Lung microvascular endothelial cell (primary cell): ENCODE data around the gene CCDC12. TPM values are rescaled to one million over a fixed set of nuclear protein-coding genes. Genes with fewer than 3 reads are reported as not detected.
A peak's percentile ranks its signal among the peaks of the same experiment; 100 is the strongest.

Source experiments
- DNase-seq, 2 donors: peaks; one replicate each; pipeline versions ENCODE4 v3.0.0 to v3.0.0-alpha.2; 2010; ENCODE audit warnings: low read depth in 2 of 2
- total RNA-seq: library from RNA; depleted of rRNA; stranded (reverse); fragments of >200 nt; gene quantifications from 2 replicates; pipeline ENCODE4 v1.2.1, GENCODE V29; 2014

CCDC12 gene
- total RNA-seq, 1 donor from 2014 or later = 31.2 TPM

DNA sequence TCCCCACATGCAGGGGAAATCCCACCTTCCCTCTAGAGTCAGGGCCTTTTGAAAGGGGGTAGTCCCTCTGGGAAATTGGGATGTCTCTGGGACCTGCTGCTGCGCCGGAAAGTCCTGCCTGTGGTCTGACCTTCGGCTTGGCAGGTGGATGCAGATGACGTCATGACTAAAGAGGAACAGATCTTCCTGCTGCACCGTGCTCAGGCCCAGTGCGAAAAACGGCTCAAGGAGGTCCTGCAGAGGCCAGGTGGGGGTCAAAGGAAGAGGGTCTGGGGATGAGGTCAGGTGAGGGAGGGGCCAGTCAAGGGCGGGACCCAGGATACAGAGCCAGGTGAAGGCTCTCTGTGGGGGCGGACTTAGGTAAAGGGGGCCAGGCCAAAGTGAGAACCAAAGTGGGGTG, 82.8 kb downstream of the CCDC12 start:
- DNase-seq = no peak

DNA sequence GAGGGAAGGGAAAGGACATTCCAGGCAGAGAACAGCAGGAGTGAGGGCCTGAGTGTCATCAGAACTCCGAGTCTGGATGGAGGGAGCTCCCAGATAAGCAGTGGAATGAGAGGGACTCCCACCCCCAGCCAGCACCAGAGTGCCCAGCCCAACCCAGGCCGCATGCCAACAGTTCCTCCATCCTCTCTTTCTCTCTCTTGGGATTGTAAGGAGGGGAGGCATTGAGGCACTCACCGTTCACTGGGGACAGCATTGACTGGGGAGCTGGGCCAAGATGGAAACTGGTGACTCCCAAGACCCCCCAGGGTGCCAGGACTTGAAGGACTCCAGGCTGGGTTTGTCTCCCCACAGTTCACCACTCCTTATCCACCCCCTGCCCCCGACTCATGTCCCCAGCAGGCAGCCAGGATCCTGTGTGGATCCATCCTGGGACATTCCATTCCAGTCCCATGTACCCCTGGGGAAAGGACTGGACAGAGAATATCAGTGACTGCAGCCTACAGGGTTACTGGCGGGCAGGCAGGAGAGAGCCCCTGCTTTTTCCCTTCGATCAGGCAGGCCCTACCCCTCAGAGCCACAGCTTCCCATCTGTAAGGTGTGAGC, 83.3 kb downstream of the CCDC12 start:
- no peak for DNase-seq

DNA sequence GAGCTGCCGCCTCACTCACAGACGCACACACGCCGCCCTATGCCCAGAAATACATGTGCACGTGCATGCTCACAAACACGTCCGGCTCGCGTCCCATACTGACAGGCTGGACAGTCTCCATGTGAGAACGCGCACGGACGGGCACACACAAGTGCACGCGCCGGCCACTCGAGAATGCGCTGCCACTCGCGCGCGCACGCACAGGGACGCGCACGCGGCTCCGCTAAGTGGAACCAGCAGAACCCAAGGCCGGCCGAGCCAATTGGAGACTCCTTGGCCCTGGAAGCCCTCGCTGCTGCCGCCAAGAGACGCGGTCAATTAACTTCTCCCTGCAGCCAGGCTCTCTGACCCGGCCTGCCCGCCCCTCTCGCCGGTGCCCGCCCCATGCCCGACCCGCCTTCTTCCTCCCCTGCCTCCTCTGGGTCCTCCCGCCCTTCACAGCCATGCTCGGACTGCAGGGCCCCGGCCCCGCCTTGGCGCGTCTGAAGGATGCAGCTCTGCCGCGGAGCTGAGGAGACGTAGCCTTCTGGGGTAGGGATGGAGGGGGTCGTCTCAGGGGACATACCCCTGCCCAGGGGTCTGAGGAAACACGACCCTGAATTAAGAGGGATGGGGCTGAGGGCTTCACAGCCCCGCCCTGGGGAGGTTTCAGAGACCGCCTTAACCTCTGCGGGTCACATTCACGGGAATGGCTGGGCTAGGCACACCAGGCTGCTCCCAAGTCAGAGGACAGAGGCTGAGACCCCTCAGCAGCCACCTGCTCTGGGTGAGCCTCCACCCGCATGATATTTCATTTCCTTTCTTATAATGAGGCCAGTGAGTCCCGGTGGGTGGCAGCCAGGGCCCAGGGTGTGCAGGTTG, 84.0 kb downstream of the CCDC12 start:
- DNase-seq = peak; percentile 61 to 75

DNA sequence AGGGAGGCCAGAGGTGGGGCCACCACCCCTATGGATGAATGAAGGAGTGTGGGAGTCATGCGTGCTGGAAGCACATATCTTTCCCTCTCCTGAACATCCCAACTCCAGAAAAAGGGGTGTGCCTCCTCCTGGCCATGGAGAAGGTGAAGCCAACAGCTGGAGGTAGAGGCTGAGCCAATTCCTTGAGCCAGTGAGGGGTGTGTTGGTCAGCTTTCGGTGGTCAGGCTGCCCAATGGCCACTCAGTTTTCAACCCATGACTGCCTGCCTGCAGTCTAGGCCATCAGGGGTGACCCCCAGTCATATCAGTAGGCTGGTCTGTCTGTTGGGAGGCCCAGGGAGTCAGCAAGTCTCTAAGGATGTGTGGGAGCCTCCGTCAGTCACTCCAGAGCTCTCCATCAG, 85.4 kb downstream of the CCDC12 start:
- no peak for DNase-seq

DNA sequence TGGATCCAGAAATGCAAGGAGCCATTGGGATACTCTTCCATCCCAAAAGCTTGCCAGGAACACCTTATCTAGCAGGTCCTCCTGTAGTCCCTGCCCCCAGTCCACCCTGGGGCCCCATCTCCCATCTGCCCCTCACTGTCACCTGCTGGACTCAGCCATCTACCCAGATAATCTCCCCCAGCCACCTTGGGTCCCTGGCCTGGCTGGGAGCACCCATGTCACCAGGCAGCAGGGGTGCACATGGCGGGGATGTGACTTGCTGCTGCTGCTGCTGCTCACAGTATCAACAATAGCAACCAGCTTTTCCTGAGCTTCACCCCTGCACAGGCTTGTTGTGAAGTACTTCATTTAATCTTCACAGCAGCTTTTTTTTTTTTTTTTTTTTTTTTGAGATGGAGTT, 86.4 kb downstream of the CCDC12 start:
- DNase-seq = no peak

DNA sequence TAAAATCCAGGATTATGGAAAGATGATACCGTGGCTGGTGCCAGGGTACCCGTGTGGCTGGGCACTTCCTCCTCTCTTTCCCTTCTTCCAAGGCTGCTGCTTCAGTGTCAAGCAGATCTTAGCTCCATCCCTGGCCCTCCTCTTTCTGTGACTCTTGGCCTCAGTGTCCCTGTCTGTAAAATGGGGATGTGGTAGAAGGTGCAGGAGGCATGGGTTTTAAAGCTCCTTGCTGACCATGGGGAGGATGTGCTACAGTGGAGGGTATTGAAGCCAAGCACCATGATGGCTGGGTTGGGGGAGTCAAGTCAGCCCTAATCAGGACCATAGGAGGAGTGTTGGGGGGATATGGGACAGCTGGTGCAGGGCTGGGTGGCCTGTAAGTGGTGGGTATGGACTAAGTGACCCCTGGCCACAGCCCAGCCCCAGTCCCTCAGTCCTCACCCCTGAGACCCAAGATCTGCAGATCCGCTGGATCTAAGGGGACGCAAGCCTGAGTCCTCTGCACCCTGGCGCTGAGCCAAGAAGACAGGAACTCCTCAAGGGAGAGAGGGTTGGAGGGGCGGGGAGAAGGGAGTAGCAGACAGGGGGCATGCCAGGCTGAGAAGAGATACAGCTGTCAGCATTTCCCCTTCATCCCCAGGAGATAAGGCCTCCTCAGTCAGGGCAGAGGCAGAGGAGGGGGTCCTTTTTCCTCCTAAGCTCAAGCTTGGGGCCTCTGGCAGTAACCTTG, 87.0 kb downstream of the CCDC12 start:
- DNase-seq = no peak

DNA sequence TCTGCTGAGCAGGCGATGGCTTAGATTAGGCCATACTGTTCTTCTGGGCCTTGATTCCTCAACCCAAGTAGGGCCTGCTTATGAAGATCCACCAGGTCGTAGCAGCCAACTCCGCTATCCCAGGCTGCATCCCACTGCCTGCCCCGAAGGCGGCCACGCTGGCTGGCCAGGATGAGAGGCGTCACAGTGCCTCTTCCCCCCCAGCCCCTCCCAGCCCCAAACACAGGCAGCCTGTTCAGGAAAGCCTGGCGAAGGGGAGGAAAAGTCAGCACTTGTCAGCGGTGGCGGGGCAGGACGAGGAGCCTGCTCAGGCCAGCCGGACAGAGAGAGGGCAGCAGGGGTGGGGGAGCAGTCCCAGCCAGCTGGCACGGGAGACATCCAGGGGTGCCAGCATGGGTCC, 87.8 kb downstream of the CCDC12 start:
- no peak for DNase-seq

DNA sequence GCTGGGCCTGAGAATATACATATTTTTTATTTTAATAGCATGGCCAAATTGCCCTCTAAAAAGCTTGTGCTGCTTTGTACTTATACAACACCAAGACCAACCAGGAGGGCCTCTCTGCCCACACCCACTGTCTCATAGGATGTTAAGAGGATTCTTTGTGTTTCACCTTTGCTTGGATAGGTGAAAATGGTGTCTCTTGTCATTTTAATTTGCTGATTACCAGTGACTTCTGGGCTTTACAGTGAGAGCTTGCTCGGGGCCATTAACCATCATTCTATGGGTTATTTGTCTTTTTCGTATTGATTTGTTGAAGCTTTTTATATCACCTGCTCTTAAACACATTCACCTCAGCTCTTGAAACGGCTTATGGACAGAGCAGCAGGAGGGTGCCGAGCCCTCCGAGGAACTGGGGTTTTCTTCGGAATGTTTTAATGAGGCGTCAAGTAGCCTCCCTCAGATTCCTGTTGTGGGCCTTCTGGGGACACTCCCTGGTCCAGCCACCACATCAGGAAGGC, 88.5 kb downstream of the CCDC12 start:
- DNase-seq = no peak

DNA sequence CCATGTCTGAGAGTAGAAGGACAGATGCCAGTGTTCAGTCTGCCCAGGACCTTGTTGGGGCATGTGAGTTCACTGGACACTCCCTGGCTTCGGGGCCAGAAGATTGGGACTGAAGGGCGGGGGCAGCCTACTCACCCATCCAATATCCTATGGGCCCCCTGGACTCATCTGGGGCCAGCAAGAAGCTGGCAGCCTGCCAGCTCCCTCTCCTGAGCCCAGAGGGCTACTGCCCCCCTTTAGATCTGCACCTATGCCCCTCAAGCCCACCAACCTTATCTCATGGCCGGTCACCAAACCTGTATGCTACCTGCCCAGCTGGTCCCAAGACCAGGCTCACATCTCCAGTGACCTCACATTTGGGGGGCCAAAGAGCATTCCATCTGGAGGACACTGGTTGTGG, 90.9 kb downstream of the CCDC12 start:
- no peak for DNase-seq

DNA sequence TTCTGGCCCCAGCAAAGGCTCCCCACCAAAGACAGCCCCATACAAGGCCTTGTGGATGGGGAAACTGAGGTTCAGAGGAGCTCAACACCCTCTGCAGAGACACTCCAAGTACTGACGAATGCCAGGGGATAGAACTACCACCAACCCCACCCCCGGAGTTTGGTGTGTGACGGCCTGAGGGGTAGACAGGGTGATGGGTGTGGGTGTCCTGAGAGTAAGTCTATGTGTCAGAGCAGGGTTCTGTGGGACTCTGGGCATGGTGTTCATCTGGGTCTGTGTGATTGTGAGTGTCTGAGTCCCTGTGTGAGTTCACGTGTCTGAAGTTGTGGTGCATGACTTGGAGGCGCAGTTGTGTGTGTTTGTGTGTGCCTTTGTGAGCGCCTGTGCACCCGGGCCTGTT, 91.6 kb downstream of the CCDC12 start:
- DNase-seq = no peak

DNA sequence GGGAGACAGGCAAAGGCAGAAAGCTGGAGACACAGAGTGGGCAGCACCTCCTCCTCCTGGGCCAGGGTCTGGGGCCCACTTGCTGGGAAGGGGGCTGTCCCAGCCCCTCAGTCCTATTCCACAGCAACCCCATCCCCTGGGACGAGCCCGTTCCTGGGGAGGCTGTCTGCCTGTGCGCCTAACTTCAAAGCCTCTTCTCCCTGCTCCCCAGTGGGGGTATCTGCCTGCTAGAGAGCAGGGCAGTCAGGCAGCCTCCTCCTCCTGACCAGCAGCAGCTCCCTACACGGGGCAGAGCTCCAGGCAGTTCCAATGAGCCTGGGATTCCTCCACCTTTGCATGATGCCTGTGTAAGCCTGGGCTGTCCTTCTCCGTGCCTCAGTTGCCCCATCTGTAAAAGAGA, 92.1 kb downstream of the CCDC12 start:
- DNase-seq = no peak

DNA sequence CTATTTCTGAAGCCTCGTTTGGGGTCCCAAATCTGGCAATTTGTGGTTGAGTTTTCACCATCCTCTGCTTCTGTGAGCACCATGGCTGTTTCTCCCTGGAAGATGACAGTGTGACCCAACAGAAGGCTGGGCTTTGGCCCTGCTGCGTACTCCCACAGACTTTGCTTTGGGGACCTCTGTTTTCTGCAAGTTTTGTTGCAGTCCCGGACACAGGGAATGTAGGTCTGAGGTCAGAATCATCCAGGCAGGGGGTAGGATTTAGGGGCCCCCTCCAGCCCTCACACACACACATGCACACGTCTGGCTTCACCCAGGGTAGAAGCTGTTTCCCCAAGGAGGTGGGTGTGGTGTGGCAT, 92.7 kb downstream of the CCDC12 start:
- no peak for DNase-seq

DNA sequence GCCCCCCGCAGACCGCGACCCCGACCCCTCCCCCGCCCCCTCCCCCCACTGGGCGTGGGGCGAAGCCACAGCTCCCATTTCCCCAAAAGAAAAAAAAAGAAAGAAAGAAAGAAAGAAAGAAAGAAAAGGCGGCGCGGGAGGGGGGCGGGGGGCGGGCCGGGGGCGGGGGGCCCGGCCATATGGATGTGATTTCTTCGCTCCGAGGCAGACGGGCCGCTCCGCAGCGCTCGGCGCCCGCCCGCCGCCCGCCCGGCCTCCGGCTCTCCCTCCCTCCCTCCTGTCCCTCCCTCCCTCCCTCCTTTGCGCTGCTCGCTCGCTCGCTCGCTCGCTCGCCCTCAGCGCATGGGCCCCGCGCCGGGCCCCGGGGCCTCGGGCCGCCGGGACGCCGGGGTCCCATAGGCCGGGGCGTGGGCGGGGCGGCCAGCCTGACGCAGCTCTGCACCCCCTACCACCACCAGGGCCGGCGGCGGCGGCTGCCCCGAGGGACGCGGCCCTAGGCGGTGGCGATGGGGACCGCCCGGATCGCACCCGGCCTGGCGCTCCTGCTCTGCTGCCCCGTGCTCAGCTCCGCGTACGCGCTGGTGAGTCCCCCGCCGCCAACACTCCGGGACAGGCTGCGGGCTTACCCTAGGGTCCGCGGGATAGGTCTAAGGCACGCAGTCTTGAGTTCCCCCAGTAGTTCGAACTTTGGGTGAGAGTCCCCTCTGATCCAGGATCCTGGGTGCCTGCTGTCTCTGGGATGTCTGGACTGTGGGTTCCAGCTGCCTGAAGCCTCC, 93.3 kb downstream of the CCDC12 start:
- peak in 1 of 2 donors; percentile 29 for DNase-seq

DNA sequence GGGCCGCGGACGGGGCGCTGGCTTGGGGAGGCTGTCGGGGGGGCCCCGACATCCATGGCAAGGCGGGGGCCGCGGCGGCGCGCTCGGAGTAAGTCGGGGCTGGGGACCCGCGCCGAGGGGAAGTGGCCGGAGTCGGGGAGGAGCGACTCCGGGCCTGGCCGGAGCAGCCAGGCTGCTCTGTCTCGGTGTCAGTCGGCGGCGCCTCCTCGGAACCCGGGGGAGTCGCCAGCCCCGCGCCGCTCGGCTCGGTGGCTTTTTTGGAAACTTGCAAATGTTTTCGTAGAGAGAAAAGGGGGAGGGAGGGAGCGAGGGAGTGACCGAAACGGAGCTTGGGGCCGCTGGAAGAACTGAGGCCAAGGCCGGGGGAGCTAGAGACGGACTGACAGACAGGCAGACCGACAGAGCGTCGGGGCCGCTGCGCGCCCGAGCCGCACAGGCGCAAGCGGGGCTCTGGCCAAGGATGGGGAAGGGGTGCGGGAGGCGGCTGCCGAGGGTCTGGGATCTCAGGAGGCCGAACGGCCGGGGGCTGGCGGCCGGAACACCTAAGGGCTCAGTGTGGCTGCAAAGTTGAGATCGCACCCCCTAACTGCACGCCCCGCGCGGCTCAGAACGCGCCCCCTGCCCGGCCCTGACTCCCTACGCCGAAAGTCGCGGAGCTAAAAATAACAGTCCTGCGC, 94.0 kb downstream of the CCDC12 start:
- DNase-seq = no peak

DNA sequence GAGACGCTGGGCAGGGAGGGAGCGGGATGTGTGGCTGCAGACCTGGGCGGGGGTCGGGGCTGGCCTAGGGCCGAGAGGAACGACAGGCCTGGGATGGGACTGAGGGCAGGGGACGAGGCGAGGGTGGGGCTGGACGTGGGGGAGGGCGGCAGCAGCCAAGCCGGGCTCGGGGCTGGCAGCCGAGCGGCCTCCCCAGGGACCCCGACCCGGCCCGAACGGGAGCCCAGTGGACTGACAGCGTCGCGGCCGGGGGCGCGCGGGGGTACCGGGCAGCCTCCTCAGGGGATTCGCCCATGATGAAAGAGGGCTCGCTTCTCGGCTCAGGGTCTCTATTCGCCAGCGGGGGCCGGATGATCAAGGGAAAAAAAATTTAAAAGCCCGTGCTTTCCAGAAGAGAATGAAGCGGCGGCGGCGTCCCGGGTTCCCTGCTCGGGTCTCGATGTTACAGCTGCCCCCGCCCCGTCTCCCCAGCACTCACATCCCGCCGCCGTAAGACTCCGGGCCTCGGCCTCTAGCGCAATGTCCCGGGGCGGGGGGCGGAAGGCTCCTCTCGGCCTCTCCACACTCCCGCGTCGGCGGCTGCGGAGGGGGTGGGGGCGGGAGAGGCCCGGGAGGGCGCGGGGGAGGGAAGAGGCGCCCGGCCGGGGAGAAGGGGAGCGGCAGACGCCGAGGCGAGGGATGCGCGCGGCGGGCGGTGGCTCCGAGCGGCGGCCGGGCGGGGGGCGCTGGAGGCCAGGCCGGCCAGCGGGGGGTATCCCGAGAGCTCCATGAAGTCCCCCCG, 94.8 kb downstream of the CCDC12 start:
- no peak for DNase-seq

DNA sequence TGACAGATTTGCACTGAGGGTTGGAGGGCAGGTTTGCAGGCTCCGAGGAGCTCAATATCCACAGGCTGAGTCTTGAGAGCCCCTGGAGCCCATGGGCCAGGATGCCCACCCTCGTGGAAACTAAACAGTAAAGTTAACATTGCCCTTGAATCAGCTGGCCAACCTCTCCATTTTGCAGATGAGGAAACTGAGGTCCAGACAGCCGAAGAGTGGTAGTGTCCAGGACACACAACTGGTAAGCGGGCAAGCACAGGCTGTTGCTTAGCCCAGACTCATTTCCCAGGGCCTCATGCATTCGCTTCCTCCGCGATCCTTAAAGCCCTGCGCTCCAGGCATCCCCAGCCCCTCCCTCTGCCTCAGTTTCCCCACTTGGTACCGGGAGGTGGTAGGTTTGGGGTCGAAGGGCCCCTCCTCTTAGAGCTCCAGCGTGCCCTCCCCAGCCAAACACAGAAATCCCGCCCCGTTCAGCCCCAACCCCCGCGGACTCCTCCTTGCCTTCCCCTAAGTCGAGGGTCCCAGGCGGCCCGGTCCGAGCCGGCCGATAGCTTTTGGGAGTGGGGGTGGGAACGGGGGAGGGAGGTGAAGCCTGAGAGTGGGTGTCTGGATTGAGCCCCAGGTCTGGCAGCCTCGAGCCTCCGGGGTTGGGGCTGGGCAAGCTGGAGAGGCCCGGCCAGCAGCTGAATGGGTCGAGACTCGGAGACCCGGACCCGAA, 95.5 kb downstream of the CCDC12 start:
- DNase-seq = no peak

DNA sequence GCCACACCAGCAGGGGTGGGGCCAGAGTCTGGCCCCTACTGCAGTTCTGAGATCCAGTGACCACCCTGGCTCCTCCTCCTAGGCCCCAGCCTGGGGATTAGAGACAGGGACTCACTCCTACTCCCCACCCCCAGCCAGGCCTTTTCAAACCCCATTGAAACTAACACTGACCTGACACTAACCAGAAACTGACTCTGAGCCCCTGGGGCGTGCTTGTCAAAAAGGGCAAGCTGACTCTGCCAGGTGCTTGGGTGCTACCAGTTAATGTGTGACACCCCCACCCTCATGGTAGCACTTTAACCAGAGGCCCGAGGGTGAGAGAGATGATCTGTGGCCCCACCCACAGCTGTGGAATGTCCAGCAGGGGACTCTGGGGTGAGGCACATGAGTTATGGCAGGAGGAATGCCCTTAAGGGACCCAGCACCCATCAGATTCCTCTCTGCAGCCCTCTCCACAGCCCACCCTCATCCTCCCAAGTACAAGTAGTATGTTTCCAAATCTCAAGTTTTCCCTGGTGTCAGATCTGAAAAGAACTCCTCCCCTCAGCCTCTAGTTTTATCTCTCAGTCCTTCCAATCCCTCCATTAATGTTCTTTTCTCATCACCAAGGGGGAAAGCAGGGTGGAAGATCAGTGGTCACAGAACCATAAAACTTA, 97.6 kb downstream of the CCDC12 start:
- no peak for DNase-seq

DNA sequence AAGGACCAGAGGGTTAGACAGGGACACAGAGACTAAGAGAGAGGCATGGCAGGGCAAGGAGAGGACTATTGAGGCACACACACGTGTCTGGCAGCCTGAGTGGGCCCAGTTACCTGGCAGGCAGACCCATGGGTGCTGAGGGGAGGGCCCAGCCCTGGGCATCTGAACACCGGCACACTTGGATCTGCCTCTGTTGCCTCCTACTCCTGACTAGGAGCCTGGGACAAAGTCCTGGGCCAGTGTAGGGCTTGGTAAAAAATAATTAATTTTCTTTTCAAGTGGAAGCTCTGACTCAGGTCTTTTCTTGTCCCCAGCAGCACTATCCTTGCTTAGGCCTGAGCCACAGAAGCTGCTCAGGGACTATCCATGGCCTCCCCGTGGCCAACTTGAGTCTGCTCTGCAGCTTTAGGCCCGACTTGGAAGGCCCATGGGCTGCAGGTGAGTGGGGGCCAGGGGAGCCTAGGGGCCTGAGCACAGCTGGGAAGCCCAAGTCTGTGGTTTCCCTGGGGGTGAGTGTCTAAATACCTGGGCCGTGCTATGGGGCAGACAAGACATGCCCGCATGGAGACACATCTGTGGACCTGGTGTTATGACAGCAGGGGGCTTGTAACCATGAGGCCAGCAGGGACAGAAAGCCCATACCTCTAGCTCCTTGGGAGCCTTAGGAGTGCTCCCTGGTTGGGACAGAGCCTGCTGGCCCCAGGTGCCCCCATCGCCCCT, 99.0 kb downstream of the CCDC12 start, which contains the start of gene PTH1R:
Gene PTH1R (plus strand): TSS at position 316 of the 720 bp plus-strand sequence. CDS start 5,839 bp downstream, outside the sequence.
- no peak for DNase-seq
